K562 (cell line): ENCODE measurements around the gene PARD6A. TPM values are rescaled to one million over a fixed set of nuclear protein-coding genes. Genes with fewer than 3 reads are reported as not detected.

Source experiments
- ESRRB ChIP-seq: fragments of 250-450 bp; sonication (Bioruptor Pico); IDR thresholded peaks from 2 replicates; pipeline ENCODE4 v1.5.0; 2020; ENCODE audit warnings: mild to moderate bottlenecking, moderate library complexity, borderline replicate concordance
- NR3C1 ChIP-seq: sonication (generic); formaldehyde crosslinking; IDR thresholded peaks from 2 replicates; pipeline ENCODE4 v1.8.1; 2022; ENCODE audit warnings: missing genetic modification reagents
- PCBP1 ChIP-seq: fragments of 200-400 bp; formaldehyde crosslinking; IDR thresholded peaks from 2 replicates; pipeline ENCODE4 v1.6.1; 2018; ENCODE audit warnings: mild to moderate bottlenecking, low read depth, low read length; ENCODE audit not compliant: poor library complexity, severe bottlenecking
- PCBP2 ChIP-seq: fragments of 200-400 bp; formaldehyde crosslinking; IDR thresholded peaks from 2 replicates; pipeline ENCODE4 v1.6.1; 2018; ENCODE audit warnings: low read length, low read depth, mild to moderate bottlenecking, moderate library complexity; ENCODE audit not compliant: poor library complexity, severe bottlenecking
- POLR3A ChIP-seq: IDR thresholded peaks from 2 replicates; pipeline ENCODE4 v1.6.1; 2011; ENCODE audit warnings: borderline replicate concordance, mild to moderate bottlenecking, moderate library complexity; ENCODE audit not compliant: insufficient read length, insufficient read depth; ENCODE audit errors: extremely low read depth
- RBM15 ChIP-seq: fragments of 200-400 bp; formaldehyde crosslinking; IDR thresholded peaks from 2 replicates; pipeline ENCODE4 v1.6.1; 2018; ENCODE audit warnings: mild to moderate bottlenecking, low read length, moderate library complexity; ENCODE audit not compliant: insufficient read depth
- STAG1 ChIP-seq: sonication (generic); formaldehyde crosslinking; IDR thresholded peaks from 2 replicates; pipeline ENCODE4 v1.5.0; 2020; ENCODE audit warnings: missing genetic modification reagents, borderline replicate concordance
- YY1 ChIP-seq, 3 experiments: IDR thresholded peaks; 2 replicates each; pipeline ENCODE4 v1.6.1; 2011; ENCODE audit warnings: low read length in 2 of 3, mild to moderate bottlenecking in 2 of 3, moderate library complexity in 2 of 3, borderline replicate concordance in 1 of 3, control low read depth in 1 of 3, low read depth in 1 of 3; ENCODE audit not compliant: insufficient read depth in 3 of 3, insufficient replicate concordance in 2 of 3, control insufficient read depth in 1 of 3, insufficient read length in 1 of 3; ENCODE audit errors: extremely low read depth in 1 of 3
- ZNF431 ChIP-seq: sonication (generic); formaldehyde crosslinking; IDR thresholded peaks from 2 replicates; pipeline ENCODE4 v1.8.0; 2022; ENCODE audit warnings: mild to moderate bottlenecking, missing genetic modification reagents
- ZNF766 ChIP-seq: fragments of 200-800 bp; sonication (Bioruptor generic); conservative IDR thresholded peaks from 2 replicates; pipeline ENCODE4 v1.6.1; 2016; ENCODE audit warnings: missing genetic modification characterization, missing compliant biosample characterization
- ZNF785 ChIP-seq: fragments of 250-450 bp; sonication (Bioruptor Pico); IDR thresholded peaks from 2 replicates; pipeline ENCODE4 v1.4.0; 2020; ENCODE audit warnings: mild to moderate bottlenecking
- polyA plus RNA-seq, 8 experiments: library from polyadenylated mRNA; depleted of rRNA in 4 of 8; stranded (reverse) in 5 of 8; unstranded in 3 of 8; fragments of >200 nt; fragmentation: Nextera tagmentation in 2 of 8; fragmentation: Illumina TruSeq in 1 of 8; extraction: Ambion mirVana in 2 of 8; extraction: Trizol in 1 of 8; gene quantifications; 2 replicates each; pipeline versions ENCODE4 v1.2.1 to v1.2.3, GENCODE V29; 2011 to 2014; ENCODE audit warnings: inconsistent platforms in 1 of 8, missing spikeins in 1 of 8
- total RNA-seq, 7 experiments: library from RNA; depleted of rRNA in 6 of 7; stranded (reverse); fragments of >200 nt in 6 of 7; fragmentation: Illumina TruSeq in 2 of 7; extraction: Trizol in 2 of 7; gene quantifications; 2 replicates each; pipeline versions ENCODE4 v1.2.1 to v1.2.3, GENCODE V29; 2011 to 2021; ENCODE audit warnings: low replicate concordance in 1 of 7
- TF ChIP-seq, protein P1 (sequence below), 2 experiments: fragments of 450-650 bp; formaldehyde crosslinking in 1 of 2; IDR thresholded peaks; 2 replicates each; pipeline versions ENCODE4 v1.4.0 to v1.6.1; 2014 to 2020; ENCODE audit warnings: mild to moderate bottlenecking in 2 of 2, borderline replicate concordance in 1 of 2, low read depth in 1 of 2
- TF ChIP-seq, protein P2 (sequence below): fragments of 450-650 bp; IDR thresholded peaks from 2 replicates; pipeline ENCODE4 v1.6.1; 2018; ENCODE audit not compliant: partially characterized antibody

The PARD6A gene
- total and polyA plus RNA-seq, 9 of the 15 experiments (the other 6 are each of a cell fraction or from before 2014, with no cell fraction given) = 0.04 to 2.0 (median 0.44) TPM

DNA sequence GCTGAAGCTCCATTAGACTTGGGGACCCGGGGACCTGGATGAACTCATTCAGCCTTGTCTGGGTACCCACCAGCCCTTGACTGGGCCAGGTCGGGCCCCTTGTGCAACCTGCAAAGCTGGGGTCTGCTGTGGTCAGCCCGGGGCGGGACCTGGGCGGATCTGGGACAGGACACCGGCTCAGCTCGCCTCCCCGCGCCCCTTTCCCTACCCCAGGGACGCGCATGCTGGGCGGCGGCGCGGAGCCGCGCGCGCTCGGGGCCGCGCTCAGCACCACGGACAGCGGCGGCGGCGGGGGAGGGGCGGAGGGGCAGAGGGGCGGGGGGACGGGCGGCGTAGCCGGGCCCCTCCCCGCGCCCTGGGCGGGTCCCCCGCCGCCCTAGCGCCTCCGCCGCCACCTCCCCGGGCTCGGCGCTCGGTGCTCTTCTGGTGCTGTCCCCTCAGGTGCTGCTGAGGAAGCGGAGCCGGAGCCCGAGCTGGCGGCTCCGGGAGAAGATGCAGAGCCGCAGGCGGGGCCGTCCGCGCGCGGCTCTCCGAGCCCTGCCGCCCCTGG is 8.1 kb upstream of the PARD6A start (continued):
- TF ChIP-seq, protein P1, sequence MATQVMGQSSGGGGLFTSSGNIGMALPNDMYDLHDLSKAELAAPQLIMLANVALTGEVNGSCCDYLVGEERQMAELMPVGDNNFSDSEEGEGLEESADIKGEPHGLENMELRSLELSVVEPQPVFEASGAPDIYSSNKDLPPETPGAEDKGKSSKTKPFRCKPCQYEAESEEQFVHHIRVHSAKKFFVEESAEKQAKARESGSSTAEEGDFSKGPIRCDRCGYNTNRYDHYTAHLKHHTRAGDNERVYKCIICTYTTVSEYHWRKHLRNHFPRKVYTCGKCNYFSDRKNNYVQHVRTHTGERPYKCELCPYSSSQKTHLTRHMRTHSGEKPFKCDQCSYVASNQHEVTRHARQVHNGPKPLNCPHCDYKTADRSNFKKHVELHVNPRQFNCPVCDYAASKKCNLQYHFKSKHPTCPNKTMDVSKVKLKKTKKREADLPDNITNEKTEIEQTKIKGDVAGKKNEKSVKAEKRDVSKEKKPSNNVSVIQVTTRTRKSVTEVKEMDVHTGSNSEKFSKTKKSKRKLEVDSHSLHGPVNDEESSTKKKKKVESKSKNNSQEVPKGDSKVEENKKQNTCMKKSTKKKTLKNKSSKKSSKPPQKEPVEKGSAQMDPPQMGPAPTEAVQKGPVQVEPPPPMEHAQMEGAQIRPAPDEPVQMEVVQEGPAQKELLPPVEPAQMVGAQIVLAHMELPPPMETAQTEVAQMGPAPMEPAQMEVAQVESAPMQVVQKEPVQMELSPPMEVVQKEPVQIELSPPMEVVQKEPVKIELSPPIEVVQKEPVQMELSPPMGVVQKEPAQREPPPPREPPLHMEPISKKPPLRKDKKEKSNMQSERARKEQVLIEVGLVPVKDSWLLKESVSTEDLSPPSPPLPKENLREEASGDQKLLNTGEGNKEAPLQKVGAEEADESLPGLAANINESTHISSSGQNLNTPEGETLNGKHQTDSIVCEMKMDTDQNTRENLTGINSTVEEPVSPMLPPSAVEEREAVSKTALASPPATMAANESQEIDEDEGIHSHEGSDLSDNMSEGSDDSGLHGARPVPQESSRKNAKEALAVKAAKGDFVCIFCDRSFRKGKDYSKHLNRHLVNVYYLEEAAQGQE (IDR thresholded peaks at IDR 0.05; ENCODE audit: borderline replicate concordance) = peak; percentile 98
- TF ChIP-seq, protein P1 (CRISPR knock-in tag; IDR thresholded peaks at IDR 0.05; ENCODE audit: low read depth) = peak; percentile 95
- TF ChIP-seq ZNF785 (CRISPR knock-in tag) (no peak), PCBP1 (no peak), NR3C1 (CRISPR knock-in tag) (no peak), STAG1 (CRISPR knock-in tag) (no peak), ZNF766 (CRISPR knock-in tag) (peak; percentile 89), ESRRB (no peak), RBM15 (no peak), ZNF431 (0 out of 2 replicates have a peak, but pooled peaks have one; percentile 44), POLR3A (no peak), YY1 (IDR thresholded peaks at IDR 0.05; ENCODE audit: borderline replicate concordance in 1 of 3, control insufficient read depth in 1 of 3, extremely low read depth in 1 of 3, insufficient read depth in 3 of 3, insufficient read length in 1 of 3, insufficient replicate concordance in 2 of 3, low read depth in 1 of 3, low read length in 2 of 3) (no peak), PCBP2 (no peak)
- TF ChIP-seq, protein P2, sequence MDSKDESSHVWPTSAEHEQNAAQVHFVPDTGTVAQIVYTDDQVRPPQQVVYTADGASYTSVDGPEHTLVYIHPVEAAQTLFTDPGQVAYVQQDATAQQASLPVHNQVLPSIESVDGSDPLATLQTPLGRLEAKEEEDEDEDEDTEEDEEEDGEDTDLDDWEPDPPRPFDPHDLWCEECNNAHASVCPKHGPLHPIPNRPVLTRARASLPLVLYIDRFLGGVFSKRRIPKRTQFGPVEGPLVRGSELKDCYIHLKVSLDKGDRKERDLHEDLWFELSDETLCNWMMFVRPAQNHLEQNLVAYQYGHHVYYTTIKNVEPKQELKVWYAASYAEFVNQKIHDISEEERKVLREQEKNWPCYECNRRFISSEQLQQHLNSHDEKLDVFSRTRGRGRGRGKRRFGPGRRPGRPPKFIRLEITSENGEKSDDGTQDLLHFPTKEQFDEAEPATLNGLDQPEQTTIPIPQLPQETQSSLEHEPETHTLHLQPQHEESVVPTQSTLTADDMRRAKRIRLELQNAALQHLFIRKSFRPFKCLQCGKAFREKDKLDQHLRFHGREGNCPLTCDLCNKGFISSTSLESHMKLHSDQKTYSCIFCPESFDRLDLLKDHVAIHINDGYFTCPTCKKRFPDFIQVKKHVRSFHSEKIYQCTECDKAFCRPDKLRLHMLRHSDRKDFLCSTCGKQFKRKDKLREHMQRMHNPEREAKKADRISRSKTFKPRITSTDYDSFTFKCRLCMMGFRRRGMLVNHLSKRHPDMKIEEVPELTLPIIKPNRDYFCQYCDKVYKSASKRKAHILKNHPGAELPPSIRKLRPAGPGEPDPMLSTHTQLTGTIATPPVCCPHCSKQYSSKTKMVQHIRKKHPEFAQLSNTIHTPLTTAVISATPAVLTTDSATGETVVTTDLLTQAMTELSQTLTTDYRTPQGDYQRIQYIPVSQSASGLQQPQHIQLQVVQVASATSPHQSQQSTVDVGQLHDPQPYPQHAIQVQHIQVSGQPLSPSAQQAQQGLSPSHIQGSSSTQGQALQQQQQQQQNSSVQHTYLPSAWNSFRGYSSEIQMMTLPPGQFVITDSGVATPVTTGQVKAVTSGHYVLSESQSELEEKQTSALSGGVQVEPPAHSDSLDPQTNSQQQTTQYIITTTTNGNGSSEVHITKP = no peak
